Activated CD8-positive, alpha-beta memory T cell treated with anti-CD3 and anti-CD28 coated beads, Interleukin-2, amount 50 U/mL, for 24 hours (primary cell): ENCODE data around the gene ACTR1A.
"Not testable (repeated sequence)": the region's sequence is repeated elsewhere in the genome, so short reads cannot be mapped to it uniquely, and the experiment has no call there.

Experiments
- DNase-seq: peaks from one replicate; pipeline ENCODE4 v3.0.0-alpha.2; 2020; ENCODE audit errors: extremely low read depth

The ACTR1A gene

GRCh38 chr10:102514487-102515311 is 12.2 kb upstream of the ACTR1A start:
- no peak for DNase-seq

- no peak for DNase-seq
Measured at GRCh38 chr10:102511583-102512274, 9.2 kb upstream of the ACTR1A start.

- no peak for DNase-seq
Measured at GRCh38 chr10:102509387-102509786, 6.9 kb upstream of the ACTR1A start.

- no peak for DNase-seq
Measured at GRCh38 chr10:102508506-102508905, 6.0 kb upstream of the ACTR1A start.

GRCh38 chr10:102507521-102507920 is 5.0 kb upstream of the ACTR1A start:
- no peak for DNase-seq

GRCh38 chr10:102505462-102506115 is 3.1 kb upstream of the ACTR1A start:
- no peak for DNase-seq

GRCh38 chr10:102504976-102505300 is 2.4 kb upstream of the ACTR1A start:
- no peak for DNase-seq

- DNase-seq, result no peak
Measured at GRCh38 chr10:102504179-102504975, 1.9 kb upstream of the ACTR1A start.

- peak; percentile 94 for DNase-seq
Measured at GRCh38 chr10:102503264-102504178, 1.0 kb upstream of the ACTR1A start, which contains the start of gene SUFU. TSS of gene SUFU (plus strand) at chr10:102503972. CDS start at chr10:102504153, 181 bp downstream.

- peak; percentile 98 for DNase-seq
Measured at GRCh38 chr10:102502029-102502336, 529 bp downstream of the ACTR1A start.

GRCh38 chr10:102501201-102502028 is 1.1 kb downstream of the ACTR1A start:
- no peak for DNase-seq

GRCh38 chr10:102500686-102501085 is 1.8 kb downstream of the ACTR1A start:
- not testable (repeated sequence) for DNase-seq

GRCh38 chr10:102499356-102499755 is 3.2 kb downstream of the ACTR1A start:
- DNase-seq, result no peak

GRCh38 chr10:102497545-102497944 is 5.0 kb downstream of the ACTR1A start:
- no peak for DNase-seq

- DNase-seq, result no peak
Measured at GRCh38 chr10:102493771-102494170, 8.7 kb downstream of the ACTR1A start.

GRCh38 chr10:102492983-102493382 is 9.5 kb downstream of the ACTR1A start:
- no peak for DNase-seq

- DNase-seq, result no peak
Measured at GRCh38 chr10:102492344-102492939, 10.1 kb downstream of the ACTR1A start.

- no peak for DNase-seq
Measured at GRCh38 chr10:102491136-102491535, 11.4 kb downstream of the ACTR1A start.

- DNase-seq, result no peak
Measured at GRCh38 chr10:102485093-102485784, 17.3 kb downstream of the ACTR1A start.
